C4-2B (cell line): Measurements from ENCODE around the gene MAP10.

Experiments used
- CTCF ChIP-seq: fragments of 450-650 bp; conservative IDR thresholded peaks from 2 replicates; pipeline ENCODE4 v1.5.1; 2017; ENCODE audit warnings: mild to moderate bottlenecking
- ZFX ChIP-seq: fragments of 450-650 bp; IDR thresholded peaks from 2 replicates; pipeline ENCODE4 v1.6.1; 2017

GRCh38 chr1:232784794-232785193 lies 20.4 kb upstream of the MAP10 start:
- TF ChIP-seq CTCF: no peak
- no peak for TF ChIP-seq ZFX
